Iris pigment epithelial cell (primary cell): ENCODE data around the gene MED13L.

ENCODE experiments used
- DNase-seq: peaks from one replicate; pipeline ENCODE4 v3.0.0-alpha.2; 2011; ENCODE audit warnings: low read depth

MED13L gene

GRCh38 chr12:116092162-116092561 is 185.3 kb downstream of the MED13L start:
- no peak for DNase-seq

GRCh38 chr12:116091579-116091978 is 185.9 kb downstream of the MED13L start:
- DNase-seq, result no peak

- DNase-seq, result no peak
Observed at GRCh38 chr12:116090516-116090915, 187.0 kb downstream of the MED13L start.

- no peak for DNase-seq
Observed at GRCh38 chr12:116089080-116089479, 188.4 kb downstream of the MED13L start.

- DNase-seq, result no peak
Observed at GRCh38 chr12:116087962-116088361, 189.5 kb downstream of the MED13L start.

- DNase-seq, result no peak
Observed at GRCh38 chr12:116087399-116087798, 190.1 kb downstream of the MED13L start.

GRCh38 chr12:116080415-116080814 is 197.1 kb downstream of the MED13L start:
- no peak for DNase-seq

- DNase-seq, result no peak
Observed at GRCh38 chr12:116078396-116078795, 199.1 kb downstream of the MED13L start.

GRCh38 chr12:116077431-116077830 is 200.1 kb downstream of the MED13L start:
- DNase-seq, result no peak

- DNase-seq, result peak; percentile 14
Observed at GRCh38 chr12:116076399-116076798, 201.1 kb downstream of the MED13L start.

- peak; percentile 26 for DNase-seq
Observed at GRCh38 chr12:116074686-116075085, 202.8 kb downstream of the MED13L start.

- no peak for DNase-seq
Observed at GRCh38 chr12:116071555-116072230, 205.8 kb downstream of the MED13L start.

- DNase-seq, result no peak
Observed at GRCh38 chr12:116070444-116070843, 207.0 kb downstream of the MED13L start.

- no peak for DNase-seq
Observed at GRCh38 chr12:116069943-116070342, 207.6 kb downstream of the MED13L start.

- no peak for DNase-seq
Observed at GRCh38 chr12:116068853-116069252, 208.6 kb downstream of the MED13L start.

GRCh38 chr12:116068371-116068770 is 209.1 kb downstream of the MED13L start:
- no peak for DNase-seq

GRCh38 chr12:116067892-116068291 is 209.6 kb downstream of the MED13L start:
- peak; percentile 45 for DNase-seq

- peak; percentile 59 for DNase-seq
Observed at GRCh38 chr12:116066381-116067230, 210.9 kb downstream of the MED13L start.

- DNase-seq, result peak; percentile 14
Observed at GRCh38 chr12:116065606-116066005, 211.9 kb downstream of the MED13L start.

GRCh38 chr12:116064493-116064892 is 213.0 kb downstream of the MED13L start:
- DNase-seq, result no peak

GRCh38 chr12:116062698-116063097 is 214.8 kb downstream of the MED13L start:
- DNase-seq, result no peak

- DNase-seq, result peak; percentile 33
Observed at GRCh38 chr12:116060764-116061163, 216.7 kb downstream of the MED13L start.

- DNase-seq, result no peak
Observed at GRCh38 chr12:116059904-116060303, 217.6 kb downstream of the MED13L start.
